Cardiac muscle cell (in vitro differentiated cells and primary cell): ENCODE data around the gene HPGD. TPM values are rescaled to one million over a fixed set of nuclear protein-coding genes. Genes with fewer than 3 reads are reported as not detected.

ENCODE experiments used
- DNase-seq, 2 donors: peaks; one replicate each; pipeline versions ENCODE4 v3.0.0 to v3.0.0-alpha.2; 2010 to 2017; ENCODE audit warnings: low read depth in 1 of 2, low spot score in 1 of 2
- H3K27ac ChIP-seq: fragments of 200-600 bp; sonication (generic); 2 replicates; pipeline ENCODE4 v1.5.1; 2016
- H3K27me3 ChIP-seq: fragments of 200-600 bp; sonication (generic); 2 replicates; pipeline ENCODE4 v1.6.0; 2016; ENCODE audit warnings: control low read depth
- H3K36me3 ChIP-seq: fragments of 200-600 bp; sonication (generic); 2 replicates; pipeline ENCODE4 v1.5.1; 2016; ENCODE audit warnings: control low read depth
- H3K4me1 ChIP-seq: fragments of 200-600 bp; sonication (generic); 2 replicates; pipeline ENCODE4 v1.8.1; 2017; ENCODE audit warnings: low read depth, mild to moderate bottlenecking, mixed run types
- H3K4me3 ChIP-seq: fragments of 200-600 bp; sonication (generic); 2 replicates; pipeline ENCODE4 v1.5.1; 2016; ENCODE audit warnings: mild to moderate bottlenecking
- H3K9me3 ChIP-seq: fragments of 200-600 bp; sonication (generic); 2 replicates; pipeline ENCODE4 v1.5.1; 2017; ENCODE audit warnings: low read depth, mild to moderate bottlenecking, control low read depth
- polyA plus RNA-seq: library from polyadenylated mRNA; unstranded; fragments of >200 nt; fragmentation: Nextera tagmentation; extraction: Ambion mirVana; gene quantifications from 2 replicates; pipeline ENCODE4 v1.2.1, GENCODE V29; 2016
- total RNA-seq: library from RNA; depleted of rRNA; stranded (reverse); fragments of >200 nt; gene quantifications from 2 replicates; pipeline ENCODE4 v1.2.3, GENCODE V29; 2016
- TF ChIP-seq, protein P1 (sequence below): IDR thresholded peaks from 2 replicates; pipeline ENCODE4 v1.5.1; 2012; ENCODE audit warnings: low read depth, mild to moderate bottlenecking, low read length

The HPGD gene
- total and polyA plus RNA-seq, 2 experiments from 2014 or later, result 0.15 to 0.51 TPM

DNA sequence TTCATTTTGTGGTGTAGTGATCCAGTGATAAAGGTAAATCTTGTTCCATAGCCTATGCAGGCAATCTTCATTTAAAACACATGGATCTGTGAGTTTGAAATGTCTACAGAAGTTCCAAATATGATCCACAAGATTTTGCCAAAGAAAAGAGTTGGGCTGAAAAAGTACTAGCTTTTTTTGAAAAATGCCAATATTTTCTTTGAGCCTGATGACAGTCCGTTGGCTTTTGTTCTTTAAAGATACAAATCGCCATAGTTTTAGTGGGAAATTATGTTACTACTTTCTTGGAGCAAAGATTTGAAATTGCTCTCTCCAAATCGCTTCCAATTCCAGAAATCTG, 71.5 kb downstream of the HPGD start:
- Histone ChIP-seq H3K4me3 (no peak overlapping the region), H3K9me3 (no peaks in the 10 kb centered on the region), H3K27me3 (no peaks in the 10 kb centered on the region), H3K4me1 (no peaks in the 10 kb centered on the region), H3K27ac (no peak overlapping the region), H3K36me3 (no peaks in the 10 kb centered on the region)
- TF ChIP-seq, protein P1, sequence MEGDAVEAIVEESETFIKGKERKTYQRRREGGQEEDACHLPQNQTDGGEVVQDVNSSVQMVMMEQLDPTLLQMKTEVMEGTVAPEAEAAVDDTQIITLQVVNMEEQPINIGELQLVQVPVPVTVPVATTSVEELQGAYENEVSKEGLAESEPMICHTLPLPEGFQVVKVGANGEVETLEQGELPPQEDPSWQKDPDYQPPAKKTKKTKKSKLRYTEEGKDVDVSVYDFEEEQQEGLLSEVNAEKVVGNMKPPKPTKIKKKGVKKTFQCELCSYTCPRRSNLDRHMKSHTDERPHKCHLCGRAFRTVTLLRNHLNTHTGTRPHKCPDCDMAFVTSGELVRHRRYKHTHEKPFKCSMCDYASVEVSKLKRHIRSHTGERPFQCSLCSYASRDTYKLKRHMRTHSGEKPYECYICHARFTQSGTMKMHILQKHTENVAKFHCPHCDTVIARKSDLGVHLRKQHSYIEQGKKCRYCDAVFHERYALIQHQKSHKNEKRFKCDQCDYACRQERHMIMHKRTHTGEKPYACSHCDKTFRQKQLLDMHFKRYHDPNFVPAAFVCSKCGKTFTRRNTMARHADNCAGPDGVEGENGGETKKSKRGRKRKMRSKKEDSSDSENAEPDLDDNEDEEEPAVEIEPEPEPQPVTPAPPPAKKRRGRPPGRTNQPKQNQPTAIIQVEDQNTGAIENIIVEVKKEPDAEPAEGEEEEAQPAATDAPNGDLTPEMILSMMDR, result no peak
- no peak for DNase-seq

DNA sequence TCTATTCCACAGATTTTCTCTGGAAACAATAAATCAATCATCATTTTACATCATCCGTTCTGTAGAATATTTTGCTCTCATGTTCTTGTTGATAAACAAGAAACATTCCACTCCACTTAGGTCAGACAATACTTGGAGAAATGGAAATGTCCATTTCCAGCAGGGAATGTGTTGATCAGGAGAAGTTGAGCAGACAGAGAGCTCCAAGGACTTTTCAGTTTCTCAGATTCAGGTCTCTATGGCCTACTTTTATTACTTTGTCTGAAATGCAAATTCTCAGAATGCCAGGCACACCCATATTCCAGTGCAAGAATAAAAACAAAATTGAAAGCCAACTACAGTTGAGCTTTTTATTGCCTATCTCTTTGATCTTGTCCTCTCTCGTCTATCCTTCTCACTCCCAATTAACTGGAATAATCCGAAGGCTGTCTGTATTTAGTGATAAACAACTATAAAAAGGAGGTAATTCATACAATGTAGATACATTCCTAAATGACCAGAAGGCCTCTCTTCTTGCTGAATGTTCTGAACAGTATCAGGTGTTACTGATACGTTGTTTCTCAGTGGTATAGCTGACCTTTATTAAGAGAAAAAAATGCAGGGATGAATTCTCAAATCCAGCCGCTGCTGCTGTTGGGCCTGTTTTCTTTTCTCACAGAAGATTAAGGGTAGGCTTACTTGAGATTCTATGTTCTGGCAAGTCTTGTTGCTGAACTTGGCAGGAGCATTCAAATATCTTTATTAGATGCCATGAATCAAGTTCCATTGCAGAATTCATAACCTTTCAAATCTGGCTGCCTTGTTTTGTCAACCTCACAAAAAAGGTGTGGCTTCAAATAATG, 72.1 kb downstream of the HPGD start:
- no peaks in the 10 kb centered on the region for H3K27me3 ChIP-seq
- no peak for DNase-seq
- TF ChIP-seq, protein P1, result no peak
- no peak overlapping the region for H3K4me3 ChIP-seq
- H3K36me3 ChIP-seq, result no peaks in the 10 kb centered on the region
- no peaks in the 10 kb centered on the region for H3K4me1 ChIP-seq
- no peak overlapping the region for H3K27ac ChIP-seq
- no peaks in the 10 kb centered on the region for H3K9me3 ChIP-seq

DNA sequence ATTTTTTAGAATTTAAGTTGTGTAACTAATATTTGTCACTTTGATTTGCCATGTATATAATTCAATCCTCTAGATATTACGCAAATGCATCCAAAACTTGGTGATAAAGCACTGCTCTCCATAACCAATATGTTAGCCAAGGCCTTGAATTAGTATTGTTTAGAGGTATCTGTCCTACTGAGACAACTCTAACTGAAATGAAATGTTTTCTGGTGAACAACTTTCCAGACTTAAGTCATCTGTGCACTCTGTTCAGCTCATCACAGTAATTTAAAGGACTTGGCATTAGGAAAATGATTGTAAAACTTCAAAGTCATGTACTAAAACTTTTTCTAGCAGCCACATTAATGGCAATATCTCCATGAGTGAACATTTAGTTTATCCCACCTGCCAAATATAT, 73.1 kb downstream of the HPGD start:
- H3K9me3 ChIP-seq, result no peaks in the 10 kb centered on the region
- H3K4me1 ChIP-seq, result no peaks in the 10 kb centered on the region
- H3K27me3 ChIP-seq, result no peaks in the 10 kb centered on the region
- no peak overlapping the region for H3K27ac ChIP-seq
- TF ChIP-seq, protein P1, result no peak
- no peaks in the 10 kb centered on the region for H3K36me3 ChIP-seq
- DNase-seq, result no peak
- H3K4me3 ChIP-seq, result no peak overlapping the region

DNA sequence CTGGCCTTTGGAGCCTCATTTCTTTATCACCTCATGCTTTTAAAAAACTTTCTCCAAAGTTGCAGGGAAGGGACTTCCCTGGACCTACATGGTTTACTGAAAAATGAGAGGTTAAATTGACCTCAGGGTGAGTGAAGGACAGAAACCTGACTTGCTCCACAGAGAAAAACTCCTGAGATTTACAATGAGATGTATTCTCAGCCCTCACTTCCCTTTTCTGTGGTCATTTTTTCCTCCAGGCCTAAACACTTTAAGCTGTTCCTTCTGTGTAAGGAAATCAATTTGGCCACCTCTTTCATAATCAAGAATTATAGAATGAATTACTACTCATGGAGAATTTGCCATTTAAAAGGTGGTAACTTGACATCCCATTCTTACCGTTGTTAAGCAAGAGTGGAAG, 77.9 kb downstream of the HPGD start:
- TF ChIP-seq, protein P1, result no peak
- Histone ChIP-seq H3K27me3 (no peaks in the 10 kb centered on the region), H3K9me3 (no peaks in the 10 kb centered on the region), H3K27ac (no peak overlapping the region), H3K4me3 (no peak overlapping the region), H3K4me1 (no peaks in the 10 kb centered on the region), H3K36me3 (no peaks in the 10 kb centered on the region)
- no peak for DNase-seq

Other genes starting within 250 kb of the HPGD start
- gene FBXO8, start 238.8 kb downstream of the HPGD start, total RNA-seq, result 17.5 and 18.1 TPM in 2 replicates
- 23.5 and 25.8 TPM in 2 replicates for gene FBXO8, start 238.8 kb downstream of the HPGD start, polyA plus RNA-seq
- 13.3 and 23.6 TPM in 2 replicates for gene CEP44, start 238.6 kb downstream of the HPGD start, total RNA-seq
- gene CEP44, start 238.6 kb downstream of the HPGD start, polyA plus RNA-seq, result 7.1 and 20.1 TPM in 2 replicates